Coronary artery (tissue), 2 donors: ENCODE results near the gene OR52R1.

Source experiments
- DNase-seq: peaks from one replicate; pipeline ENCODE4 v3.0.0-alpha.2; 2017; ENCODE audit warnings: low spot score
- H3K27ac ChIP-seq, 2 donors: fragments of 200-600 bp; sonication (generic); one replicate each; pipeline ENCODE4 v1.5.1; 2016 to 2019
- H3K4me3 ChIP-seq: fragments of 200-600 bp; sonication (generic); 2 replicates; pipeline ENCODE4 v1.5.1; 2016; ENCODE audit warnings: mild to moderate bottlenecking, moderate library complexity
- TF ChIP-seq, protein P1 (sequence below): fragments of 200-600 bp; sonication (generic); IDR thresholded peaks from one replicate; pipeline ENCODE4 v1.5.1; 2019; ENCODE audit warnings: antibody characterized with exemption

Gene OR52R1

DNA sequence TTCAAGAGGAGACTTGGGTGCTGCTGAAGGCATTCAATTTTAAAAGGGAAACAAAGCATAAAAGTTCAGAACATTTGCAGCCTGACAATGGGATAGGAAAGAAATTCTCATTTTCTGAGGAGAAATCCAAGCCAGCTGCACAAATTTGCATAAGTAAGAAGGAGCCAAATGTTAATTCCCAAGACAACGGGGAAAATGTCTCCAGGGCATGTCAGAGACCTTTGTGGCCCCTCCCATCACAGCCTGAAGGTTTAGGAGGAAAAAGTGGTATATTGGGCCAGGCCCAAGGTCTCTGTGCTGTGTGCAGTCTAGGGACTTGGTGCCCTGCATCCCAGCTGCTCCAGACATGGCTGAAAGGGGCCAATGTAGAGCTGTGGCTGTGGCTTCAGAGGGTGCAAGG is 21.7 kb downstream of the OR52R1 start:
- no peak for DNase-seq
- TF ChIP-seq, protein P1, sequence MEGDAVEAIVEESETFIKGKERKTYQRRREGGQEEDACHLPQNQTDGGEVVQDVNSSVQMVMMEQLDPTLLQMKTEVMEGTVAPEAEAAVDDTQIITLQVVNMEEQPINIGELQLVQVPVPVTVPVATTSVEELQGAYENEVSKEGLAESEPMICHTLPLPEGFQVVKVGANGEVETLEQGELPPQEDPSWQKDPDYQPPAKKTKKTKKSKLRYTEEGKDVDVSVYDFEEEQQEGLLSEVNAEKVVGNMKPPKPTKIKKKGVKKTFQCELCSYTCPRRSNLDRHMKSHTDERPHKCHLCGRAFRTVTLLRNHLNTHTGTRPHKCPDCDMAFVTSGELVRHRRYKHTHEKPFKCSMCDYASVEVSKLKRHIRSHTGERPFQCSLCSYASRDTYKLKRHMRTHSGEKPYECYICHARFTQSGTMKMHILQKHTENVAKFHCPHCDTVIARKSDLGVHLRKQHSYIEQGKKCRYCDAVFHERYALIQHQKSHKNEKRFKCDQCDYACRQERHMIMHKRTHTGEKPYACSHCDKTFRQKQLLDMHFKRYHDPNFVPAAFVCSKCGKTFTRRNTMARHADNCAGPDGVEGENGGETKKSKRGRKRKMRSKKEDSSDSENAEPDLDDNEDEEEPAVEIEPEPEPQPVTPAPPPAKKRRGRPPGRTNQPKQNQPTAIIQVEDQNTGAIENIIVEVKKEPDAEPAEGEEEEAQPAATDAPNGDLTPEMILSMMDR: no peak
- H3K4me3 ChIP-seq: no peak overlapping the region

DNA sequence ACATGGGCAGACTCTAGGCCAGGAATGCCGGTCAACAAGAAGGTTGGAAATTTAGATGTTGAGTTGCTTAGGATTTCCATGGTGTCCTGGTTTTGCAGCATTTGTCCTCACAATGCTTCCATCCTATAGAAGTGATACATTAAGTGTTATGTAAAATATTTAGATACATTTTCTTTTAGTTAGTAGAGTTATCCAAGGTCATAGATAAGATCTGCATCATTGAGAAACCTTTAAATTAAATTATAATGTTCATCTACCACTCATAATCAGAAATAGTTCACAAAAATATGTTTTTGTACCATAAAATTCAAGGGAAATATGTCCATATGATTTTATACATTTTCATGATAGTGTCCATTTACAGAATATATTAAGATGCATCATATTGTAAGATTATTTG is 34.3 kb downstream of the OR52R1 start, which contains the start of gene OR51F1:
Gene OR51F1 (minus strand): TSS at position 101 of the 400 bp plus-strand sequence. CDS start 0 bp downstream, at position 101.
- TF ChIP-seq, protein P1: no peak
- no peak within 1 kb of the TSS for H3K27ac ChIP-seq
- no peak for DNase-seq
- H3K4me3 ChIP-seq: no peak within 1 kb of the TSS

More for the DNA sequence above, 21.7 kb downstream of the OR52R1 start:
- no peak overlapping the region for H3K27ac ChIP-seq

- TF ChIP-seq, protein P1: no peak
- Histone ChIP-seq H3K27ac (no peak overlapping the region), H3K4me3 (no peak overlapping the region)
- no peak for DNase-seq
Observed at GRCh38 chr11:4768094-4768493, 36.1 kb downstream of the OR52R1 start.

- no peak overlapping the region for H3K4me3 ChIP-seq
- TF ChIP-seq, protein P1: no peak
- no peak for DNase-seq
- no peak overlapping the region for H3K27ac ChIP-seq
Observed at GRCh38 chr11:4766420-4767043, 37.6 kb downstream of the OR52R1 start.

DNA sequence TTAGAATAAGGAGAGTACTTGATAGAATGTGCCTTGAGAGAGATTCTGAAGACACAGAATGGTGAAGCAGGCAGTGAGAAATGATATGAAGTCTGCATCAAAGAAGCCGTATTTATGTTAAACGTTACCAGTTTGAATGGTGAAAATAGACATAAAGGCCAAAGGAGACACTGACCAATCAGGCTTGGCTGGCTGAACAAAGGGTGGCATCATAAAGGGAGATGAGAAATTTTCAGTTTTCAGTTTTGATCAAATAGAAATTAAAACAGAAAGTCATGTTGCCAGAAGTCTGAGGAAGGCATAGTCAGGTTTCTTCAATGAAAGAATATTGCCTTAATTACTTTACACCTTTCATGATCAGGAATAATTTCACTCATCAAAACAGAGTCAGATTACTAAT is 41.1 kb downstream of the OR52R1 start:
- Histone ChIP-seq H3K4me3 (no peak overlapping the region), H3K27ac (no peak overlapping the region)
- no peak for DNase-seq
- TF ChIP-seq, protein P1: no peak
